H9 (cell line): ENCODE data around the gene FLOT2. TPM values are rescaled to one million over a fixed set of nuclear protein-coding genes. Genes with fewer than 3 reads are reported as not detected.

Experiments
- DNase-seq: peaks from one replicate; pipeline ENCODE4 v3.0.0-alpha.2; 2017
- H2AFZ ChIP-seq: one replicate; pipeline ENCODE4 v1.6.1; 2013; ENCODE audit warnings: mild to moderate bottlenecking, low read length, control low read depth, moderate library complexity
- H2AK5ac ChIP-seq: 2 replicates; pipeline ENCODE4 v1.6.1; 2013; ENCODE audit warnings: low read length, control low read depth, mixed read lengths; ENCODE audit not compliant: insufficient read length
- H2BK120ac ChIP-seq: one replicate; pipeline ENCODE4 v1.6.1; 2013; ENCODE audit warnings: low read depth, mild to moderate bottlenecking, low read length, control low read depth, inconsistent platforms; ENCODE audit not compliant: poor library complexity, severe bottlenecking
- H2BK12ac ChIP-seq: 2 replicates; pipeline ENCODE4 v1.6.1; 2013; ENCODE audit warnings: low read length, control low read depth, mixed read lengths, low read depth; ENCODE audit not compliant: insufficient read length
- H2BK15ac ChIP-seq: 2 replicates; pipeline ENCODE4 v1.6.1; 2013; ENCODE audit warnings: low read depth, low read length, control low read depth
- H2BK20ac ChIP-seq: one replicate; pipeline ENCODE4 v1.6.1; 2013; ENCODE audit warnings: low read depth, mild to moderate bottlenecking, low read length, control low read depth, inconsistent platforms; ENCODE audit not compliant: poor library complexity, severe bottlenecking
- H2BK5ac ChIP-seq: 2 replicates; pipeline ENCODE4 v1.6.1; 2013; ENCODE audit warnings: low read length, control low read depth, mixed read lengths; ENCODE audit not compliant: insufficient read length
- H3K14ac ChIP-seq: 2 replicates; pipeline ENCODE4 v1.6.1; 2013; ENCODE audit warnings: low read length, control low read depth; ENCODE audit not compliant: insufficient read depth
- H3K18ac ChIP-seq: 2 replicates; pipeline ENCODE4 v1.6.1; 2013; ENCODE audit warnings: low read depth, mild to moderate bottlenecking, mixed read lengths, low read length, control low read depth; ENCODE audit not compliant: insufficient read length
- H3K23ac ChIP-seq: 2 replicates; pipeline ENCODE4 v1.6.1; 2013; ENCODE audit warnings: low read length, control low read depth, mixed read lengths, low read depth; ENCODE audit not compliant: insufficient read length
- H3K23me2 ChIP-seq: 2 replicates; pipeline ENCODE4 v1.6.1; 2013; ENCODE audit warnings: low read depth, mild to moderate bottlenecking, mixed read lengths, low read length, control low read depth; ENCODE audit not compliant: insufficient read length, poor library complexity, severe bottlenecking
- H3K27ac ChIP-seq: 2 replicates; pipeline ENCODE4 v1.5.1; 2013; ENCODE audit warnings: low read length, control low read depth, mixed read lengths, low read depth; ENCODE audit not compliant: insufficient read length
- H3K27me3 ChIP-seq: 2 replicates; pipeline ENCODE4 v1.6.1; 2013; ENCODE audit warnings: low read length, control low read depth, inconsistent platforms; ENCODE audit not compliant: insufficient read depth
- H3K4ac ChIP-seq: 2 replicates; pipeline ENCODE4 v1.6.1; 2013; ENCODE audit warnings: low read depth, mild to moderate bottlenecking, control low read depth, inconsistent platforms, low read length, moderate library complexity
- H3K4me1 ChIP-seq: 2 replicates; pipeline ENCODE4 v1.6.1; 2013; ENCODE audit warnings: low read length, control low read depth, inconsistent platforms; ENCODE audit not compliant: insufficient read depth
- H3K4me2 ChIP-seq: 2 replicates; pipeline ENCODE4 v1.6.1; 2013; ENCODE audit warnings: low read length, control low read depth, mixed read lengths; ENCODE audit not compliant: insufficient read length, insufficient read depth
- H3K56ac ChIP-seq: 2 replicates; pipeline ENCODE4 v1.6.1; 2013; ENCODE audit warnings: low read depth, mild to moderate bottlenecking, mixed read lengths, low read length, control low read depth; ENCODE audit not compliant: insufficient read length
- H3K79me1 ChIP-seq: 2 replicates; pipeline ENCODE4 v1.6.1; 2013; ENCODE audit warnings: low read depth, mild to moderate bottlenecking, moderate library complexity, low read length, control low read depth, inconsistent platforms; ENCODE audit not compliant: insufficient read depth, poor library complexity, severe bottlenecking
- H3K79me2 ChIP-seq: 2 replicates; pipeline ENCODE4 v1.6.1; 2013; ENCODE audit warnings: low read length, control low read depth, inconsistent platforms; ENCODE audit not compliant: insufficient read depth
- H3K9ac ChIP-seq: 2 replicates; pipeline ENCODE4 v1.6.1; 2013; ENCODE audit warnings: low read length, control low read depth, mixed read lengths; ENCODE audit not compliant: insufficient read length; ENCODE audit errors: extremely low read depth
- H3K9me3 ChIP-seq: one replicate; pipeline ENCODE4 v1.6.1; 2013; ENCODE audit warnings: low read depth, low read length, inconsistent platforms; ENCODE audit not compliant: control insufficient read depth
- H3T11ph ChIP-seq: one replicate; pipeline ENCODE4 v1.6.1; 2013; ENCODE audit warnings: mild to moderate bottlenecking, low read length, control low read depth, inconsistent platforms
- H4K20me1 ChIP-seq: one replicate; pipeline ENCODE4 v1.6.1; 2013; ENCODE audit not compliant: control insufficient read depth, insufficient read length, insufficient read depth
- H4K5ac ChIP-seq: 2 replicates; pipeline ENCODE4 v1.6.1; 2013; ENCODE audit warnings: low read depth, mild to moderate bottlenecking, mixed read lengths, low read length, control low read depth; ENCODE audit not compliant: insufficient read length
- H4K8ac ChIP-seq: replicated peaks from 2 replicates; pipeline ENCODE4 v1.6.1; 2013; ENCODE audit warnings: low read length, control low read depth, mixed read lengths, low read depth; ENCODE audit not compliant: insufficient read length
- H4K91ac ChIP-seq: 2 replicates; pipeline ENCODE4 v1.6.1; 2013; ENCODE audit warnings: low read depth, mild to moderate bottlenecking, moderate library complexity, mixed read lengths, low read length, control low read depth; ENCODE audit not compliant: insufficient read length
- H3K27ac Mint-ChIP-seq, 3 experiments: 2 replicates in 2 of 3; 3 replicates in 1 of 3; pipeline ENCODE4 v1.8.0; 2020 to 2021; ENCODE audit warnings: mixed read lengths in 3 of 3, mild to moderate bottlenecking in 1 of 3, moderate library complexity in 1 of 3
- H3K27me3 Mint-ChIP-seq: 2 replicates; pipeline ENCODE4 v1.8.0; 2021; ENCODE audit warnings: low read depth, mild to moderate bottlenecking, moderate library complexity, mixed read lengths
- H3K36me3 Mint-ChIP-seq, 3 experiments: 2 replicates in 2 of 3; 3 replicates in 1 of 3; pipeline ENCODE4 v1.8.0; 2020 to 2021; ENCODE audit warnings: low read depth in 3 of 3, mixed read lengths in 3 of 3; ENCODE audit not compliant: insufficient read depth in 1 of 3
- H3K4me1 Mint-ChIP-seq, 2 experiments: 2 replicates each; pipeline ENCODE4 v1.8.0; 2020; ENCODE audit warnings: mixed read lengths in 2 of 2
- H3K4me3 Mint-ChIP-seq, 2 experiments: 2 replicates in 1 of 2; 3 replicates in 1 of 2; pipeline ENCODE4 v1.8.0; 2020 to 2021; ENCODE audit warnings: mild to moderate bottlenecking in 2 of 2, mixed read lengths in 2 of 2, moderate library complexity in 1 of 2
- H3K9me3 Mint-ChIP-seq, 2 experiments: 2 replicates in 1 of 2; 3 replicates in 1 of 2; pipeline ENCODE4 v1.8.0; 2020; ENCODE audit warnings: mild to moderate bottlenecking in 2 of 2, mixed read lengths in 2 of 2, moderate library complexity in 1 of 2
- WGBS: extraction: QIAGEN DNeasy Blood & Tissue Kit; methylation state at CpG from one replicate; pipeline ENCODE4 v1.1.7; 2013; ENCODE audit warnings: missing lambda C conversion rate, low lambda C conversion rate, mixed read lengths; ENCODE audit not compliant: insufficient read length; ENCODE audit errors: extremely low coverage; 5-methylcytosine and 5-hydroxymethylcytosine counted together
- total RNA-seq: library from RNA; stranded (reverse); gene quantifications from 2 replicates; pipeline ENCODE4 v1.2.1, GENCODE V29; 2021
- TF ChIP-seq, protein P1 (sequence below): fragments of 200-600 bp; sonication (generic); conservative IDR thresholded peaks from 3 replicates; pipeline ENCODE4 v1.8.0; 2021; ENCODE audit warnings: antibody characterized with exemption, mild to moderate bottlenecking

FLOT2 gene
- total RNA-seq, 1 experiment from 2014 or later, result 173 TPM

DNA sequence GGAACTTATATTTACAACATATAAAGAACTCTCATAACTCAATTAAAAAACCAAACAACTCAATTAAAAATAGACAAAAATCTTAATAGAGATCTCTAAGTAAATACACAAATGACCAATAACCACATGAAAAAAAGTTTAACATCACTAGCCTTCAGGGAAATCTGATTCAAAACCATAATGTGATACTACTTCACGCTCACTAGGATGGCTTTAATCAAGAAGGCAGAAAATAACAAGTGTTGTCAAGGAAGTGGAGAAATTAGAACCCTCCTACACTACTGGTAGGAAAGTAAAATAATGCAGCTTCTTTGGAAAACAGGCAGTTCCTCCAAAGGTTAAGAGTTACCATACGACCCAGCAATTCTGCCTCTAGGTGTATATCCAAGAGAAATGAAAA, 45.4 kb upstream of the FLOT2 start:
- TF ChIP-seq, protein P1, sequence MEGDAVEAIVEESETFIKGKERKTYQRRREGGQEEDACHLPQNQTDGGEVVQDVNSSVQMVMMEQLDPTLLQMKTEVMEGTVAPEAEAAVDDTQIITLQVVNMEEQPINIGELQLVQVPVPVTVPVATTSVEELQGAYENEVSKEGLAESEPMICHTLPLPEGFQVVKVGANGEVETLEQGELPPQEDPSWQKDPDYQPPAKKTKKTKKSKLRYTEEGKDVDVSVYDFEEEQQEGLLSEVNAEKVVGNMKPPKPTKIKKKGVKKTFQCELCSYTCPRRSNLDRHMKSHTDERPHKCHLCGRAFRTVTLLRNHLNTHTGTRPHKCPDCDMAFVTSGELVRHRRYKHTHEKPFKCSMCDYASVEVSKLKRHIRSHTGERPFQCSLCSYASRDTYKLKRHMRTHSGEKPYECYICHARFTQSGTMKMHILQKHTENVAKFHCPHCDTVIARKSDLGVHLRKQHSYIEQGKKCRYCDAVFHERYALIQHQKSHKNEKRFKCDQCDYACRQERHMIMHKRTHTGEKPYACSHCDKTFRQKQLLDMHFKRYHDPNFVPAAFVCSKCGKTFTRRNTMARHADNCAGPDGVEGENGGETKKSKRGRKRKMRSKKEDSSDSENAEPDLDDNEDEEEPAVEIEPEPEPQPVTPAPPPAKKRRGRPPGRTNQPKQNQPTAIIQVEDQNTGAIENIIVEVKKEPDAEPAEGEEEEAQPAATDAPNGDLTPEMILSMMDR, result no peak
- Histone ChIP-seq H3K79me1 (peaks cover 11% of the 10 kb centered on the region), H3K79me2 (peaks cover 62% of the 10 kb centered on the region; the same call in 1 of the 2 replicates), H3T11ph (no peak overlapping the region), H4K91ac (no peak overlapping the region), H2BK120ac (no peak overlapping the region), H3K27ac (no peak overlapping the region), H2AFZ (no peak overlapping the region), H3K9ac (no peak overlapping the region), H2BK20ac (no peak overlapping the region), H3K18ac (no peak overlapping the region), H2BK15ac (no peak overlapping the region), H2BK5ac (no peak overlapping the region), H4K5ac (no peak overlapping the region), H3K4me2 (no peak overlapping the region), H4K20me1 (no peaks in the 10 kb centered on the region), H2AK5ac (no peak overlapping the region), H3K14ac (no peak overlapping the region), H3K4ac (no peak overlapping the region), H2BK12ac (no peak overlapping the region), H4K8ac (no peak overlapping the region), H3K9me3 (no peaks in the 10 kb centered on the region), H3K27me3 (no peaks in the 10 kb centered on the region), H3K23me2 (no peaks in the 10 kb centered on the region), H3K4me1 (no peaks in the 10 kb centered on the region), H3K23ac (no peak overlapping the region), H3K56ac (no peak overlapping the region)
- Mint-ChIP-seq H3K4me3 (no peak overlapping the region), H3K9me3 (no peaks in the 10 kb centered on the region), H3K27me3 (no peaks in the 10 kb centered on the region), H3K36me3 (peaks cover 14 to 60% (median 59%) of the 10 kb centered on the region in 3 experiments; a peak in 6 of 7 replicates), H3K4me1 (peaks cover 36 to 38% of the 10 kb centered on the region in 2 experiments), H3K27ac (no peak overlapping the region)
- WGBS, result no CpG with 5 or more reads among the region's 2 CpGs
- DNase-seq, result no peak
